ENCODE measurements around the gene CAPG. TPM values are rescaled to one million over a fixed set of nuclear protein-coding genes. Genes with fewer than 3 reads are reported as not detected.
A peak's percentile ranks its signal among the peaks of the same experiment; 100 is the strongest.

The CAPG gene
- total RNA-seq, 1 experiment from 2014 or later, result 202 TPM

DNA sequence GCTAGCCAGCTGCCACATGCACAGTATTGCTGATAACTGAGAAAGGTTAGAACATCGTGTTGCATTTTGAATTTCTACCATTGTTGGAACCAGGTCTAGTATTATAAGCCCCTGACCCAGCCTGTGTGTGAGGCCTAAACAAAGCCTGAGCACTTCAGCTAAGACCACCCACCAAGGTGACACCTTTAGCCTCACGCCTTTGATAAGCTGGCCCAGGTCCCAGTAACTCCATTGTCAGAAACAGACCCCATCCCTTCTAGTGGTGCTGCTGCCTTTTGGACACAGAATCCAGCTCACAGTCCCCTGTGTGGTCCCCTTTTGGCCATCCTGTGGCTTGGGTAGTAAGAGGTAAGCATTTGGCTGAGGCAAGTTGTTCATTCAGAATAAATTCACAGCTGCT, 54.0 kb downstream of the CAPG start:
- H3K9me3 ChIP-seq (ENCODE audit: control insufficient read depth, insufficient read depth, low read depth, low read length), result no peaks in the 10 kb centered on the region
- no peak overlapping the region for H3K27ac ChIP-seq (ENCODE audit: low read length)
- 0 out of 2 replicates have a peak, but pooled peaks cover 4% of the 10 kb centered on the region for H3K4me1 ChIP-seq (ENCODE audit: control insufficient read depth, insufficient read depth, low read length)
- H3K36me3 ChIP-seq (ENCODE audit: control insufficient read depth, insufficient read depth, low read length), result peaks cover 5% of the 10 kb centered on the region; the same call in 1 of the 2 replicates
- intact Hi-C loops (cut with micrococcal nuclease; ENCODE audit: unreplicated experiment) (no loop called here), in situ Hi-C loops (cut with HindIII; ENCODE audit: low pct_unique_long_range_greater_than_20kb, low sequenced_read_pairs) (no loop called here)
- BruUV-seq (replicated peaks), result no TSS peak
- CTCF ChIA-PET, result no interaction called here
- no peaks in the 10 kb centered on the region for H3K27me3 ChIP-seq (ENCODE audit: control insufficient read depth, insufficient read depth, low read length)
- POLR2A ChIA-PET, result no interaction called here
- TF ChIP-seq POLR2AphosphoS5 (IDR thresholded peaks at IDR 0.05; ENCODE audit: low read depth, low read length) (no peak), TCF7L2 (IDR thresholded peaks at IDR 0.05; ENCODE audit: low read depth, low read length) (no peak), SIN3A (IDR thresholded peaks at IDR 0.05; ENCODE audit: borderline replicate concordance, insufficient read depth, low read depth, low read length) (no peak)
- TF ChIP-seq, protein P1, sequence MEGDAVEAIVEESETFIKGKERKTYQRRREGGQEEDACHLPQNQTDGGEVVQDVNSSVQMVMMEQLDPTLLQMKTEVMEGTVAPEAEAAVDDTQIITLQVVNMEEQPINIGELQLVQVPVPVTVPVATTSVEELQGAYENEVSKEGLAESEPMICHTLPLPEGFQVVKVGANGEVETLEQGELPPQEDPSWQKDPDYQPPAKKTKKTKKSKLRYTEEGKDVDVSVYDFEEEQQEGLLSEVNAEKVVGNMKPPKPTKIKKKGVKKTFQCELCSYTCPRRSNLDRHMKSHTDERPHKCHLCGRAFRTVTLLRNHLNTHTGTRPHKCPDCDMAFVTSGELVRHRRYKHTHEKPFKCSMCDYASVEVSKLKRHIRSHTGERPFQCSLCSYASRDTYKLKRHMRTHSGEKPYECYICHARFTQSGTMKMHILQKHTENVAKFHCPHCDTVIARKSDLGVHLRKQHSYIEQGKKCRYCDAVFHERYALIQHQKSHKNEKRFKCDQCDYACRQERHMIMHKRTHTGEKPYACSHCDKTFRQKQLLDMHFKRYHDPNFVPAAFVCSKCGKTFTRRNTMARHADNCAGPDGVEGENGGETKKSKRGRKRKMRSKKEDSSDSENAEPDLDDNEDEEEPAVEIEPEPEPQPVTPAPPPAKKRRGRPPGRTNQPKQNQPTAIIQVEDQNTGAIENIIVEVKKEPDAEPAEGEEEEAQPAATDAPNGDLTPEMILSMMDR (IDR thresholded peaks at IDR 0.05), result no peak
- TF ChIP-seq, protein P2, sequence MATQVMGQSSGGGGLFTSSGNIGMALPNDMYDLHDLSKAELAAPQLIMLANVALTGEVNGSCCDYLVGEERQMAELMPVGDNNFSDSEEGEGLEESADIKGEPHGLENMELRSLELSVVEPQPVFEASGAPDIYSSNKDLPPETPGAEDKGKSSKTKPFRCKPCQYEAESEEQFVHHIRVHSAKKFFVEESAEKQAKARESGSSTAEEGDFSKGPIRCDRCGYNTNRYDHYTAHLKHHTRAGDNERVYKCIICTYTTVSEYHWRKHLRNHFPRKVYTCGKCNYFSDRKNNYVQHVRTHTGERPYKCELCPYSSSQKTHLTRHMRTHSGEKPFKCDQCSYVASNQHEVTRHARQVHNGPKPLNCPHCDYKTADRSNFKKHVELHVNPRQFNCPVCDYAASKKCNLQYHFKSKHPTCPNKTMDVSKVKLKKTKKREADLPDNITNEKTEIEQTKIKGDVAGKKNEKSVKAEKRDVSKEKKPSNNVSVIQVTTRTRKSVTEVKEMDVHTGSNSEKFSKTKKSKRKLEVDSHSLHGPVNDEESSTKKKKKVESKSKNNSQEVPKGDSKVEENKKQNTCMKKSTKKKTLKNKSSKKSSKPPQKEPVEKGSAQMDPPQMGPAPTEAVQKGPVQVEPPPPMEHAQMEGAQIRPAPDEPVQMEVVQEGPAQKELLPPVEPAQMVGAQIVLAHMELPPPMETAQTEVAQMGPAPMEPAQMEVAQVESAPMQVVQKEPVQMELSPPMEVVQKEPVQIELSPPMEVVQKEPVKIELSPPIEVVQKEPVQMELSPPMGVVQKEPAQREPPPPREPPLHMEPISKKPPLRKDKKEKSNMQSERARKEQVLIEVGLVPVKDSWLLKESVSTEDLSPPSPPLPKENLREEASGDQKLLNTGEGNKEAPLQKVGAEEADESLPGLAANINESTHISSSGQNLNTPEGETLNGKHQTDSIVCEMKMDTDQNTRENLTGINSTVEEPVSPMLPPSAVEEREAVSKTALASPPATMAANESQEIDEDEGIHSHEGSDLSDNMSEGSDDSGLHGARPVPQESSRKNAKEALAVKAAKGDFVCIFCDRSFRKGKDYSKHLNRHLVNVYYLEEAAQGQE (IDR thresholded peaks at IDR 0.05; ENCODE audit: insufficient read depth in 1 of 2, low read depth in 2 of 2, low read length in 1 of 2), result no peak
- DNase-seq (ENCODE audit: low read depth, low spot score) (no peak), ATAC-seq (no peak)
- H3K4me3 ChIP-seq (ENCODE audit: low read depth in 2 of 2, low read length in 2 of 2), result no peak overlapping the region

DNA sequence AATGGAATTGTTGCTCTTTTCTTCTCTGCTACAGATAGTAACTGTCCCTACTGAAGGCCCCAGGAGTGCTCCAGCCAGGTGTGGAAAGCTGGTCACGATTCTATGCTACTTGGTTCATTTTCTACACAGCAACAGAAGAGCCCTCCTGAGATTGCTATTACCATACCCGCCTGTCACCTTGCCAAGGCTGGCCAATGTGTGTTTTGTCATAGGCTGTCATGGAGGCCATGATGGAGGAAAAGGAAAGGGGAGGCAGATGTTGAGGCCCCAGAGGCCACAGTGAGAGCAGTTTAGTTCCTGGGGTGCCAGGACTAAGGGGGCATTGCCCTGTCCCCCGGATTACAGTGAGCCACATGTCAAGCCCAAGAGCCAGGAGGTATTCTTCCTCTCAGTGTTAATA, 54.6 kb downstream of the CAPG start:
- TF ChIP-seq, protein P2 (IDR thresholded peaks at IDR 0.05; ENCODE audit: insufficient read depth in 1 of 2, low read depth in 2 of 2, low read length in 1 of 2), result no peak
- TF ChIP-seq, protein P1 (IDR thresholded peaks at IDR 0.05), result no peak
- TF ChIP-seq SIN3A (IDR thresholded peaks at IDR 0.05; ENCODE audit: borderline replicate concordance, insufficient read depth, low read depth, low read length) (no peak), POLR2AphosphoS5 (IDR thresholded peaks at IDR 0.05; ENCODE audit: low read depth, low read length) (no peak), TCF7L2 (IDR thresholded peaks at IDR 0.05; ENCODE audit: low read depth, low read length) (no peak)
- ATAC-seq (no peak), DNase-seq (ENCODE audit: low read depth, low spot score) (no peak)
- CTCF ChIA-PET, result no interaction called here
- Histone ChIP-seq H3K4me1 (ENCODE audit: control insufficient read depth, insufficient read depth, low read length) (0 out of 2 replicates have a peak, but pooled peaks cover 4% of the 10 kb centered on the region), H3K27me3 (ENCODE audit: control insufficient read depth, insufficient read depth, low read length) (no peaks in the 10 kb centered on the region), H3K4me3 (ENCODE audit: low read depth in 2 of 2, low read length in 2 of 2) (peak overlapping the region; percentile 75 to 99), H3K36me3 (ENCODE audit: control insufficient read depth, insufficient read depth, low read length) (peaks cover 5% of the 10 kb centered on the region; the same call in 1 of the 2 replicates), H3K27ac (ENCODE audit: low read length) (peak overlapping the region; percentile 94), H3K9me3 (ENCODE audit: control insufficient read depth, insufficient read depth, low read depth, low read length) (no peaks in the 10 kb centered on the region)
- in situ Hi-C loops (cut with HindIII; ENCODE audit: low pct_unique_long_range_greater_than_20kb, low sequenced_read_pairs) (no loop called here), intact Hi-C loops (cut with micrococcal nuclease; ENCODE audit: unreplicated experiment) (no loop called here)
- POLR2A ChIA-PET, result no interaction called here
- no TSS peak for BruUV-seq (replicated peaks)

All from Panc1 (cell line).